Loucy (cell line): ENCODE data around the gene STK33.

Source experiments
- CTCF ChIP-seq: fragments of 200-600 bp; sonication (generic); conservative IDR thresholded peaks from 2 replicates; pipeline ENCODE4 v1.5.1; 2014; ENCODE audit warnings: mild to moderate bottlenecking, antibody characterized with exemption, low read length
- EZH2phosphoT487 ChIP-seq: fragments of 200-600 bp; IDR thresholded peaks from 2 replicates; pipeline ENCODE4 v1.6.1; 2018; ENCODE audit warnings: antibody characterized with exemption, mild to moderate bottlenecking, moderate library complexity, borderline replicate concordance

- TF ChIP-seq CTCF (no peak), EZH2phosphoT487 (no peak)
Observed at GRCh38 chr11:8512547-8512946, 81.5 kb downstream of the STK33 start.
